ENCODE results near the gene ZFP3.
"Not testable (repeated sequence)": the region's sequence is repeated elsewhere in the genome, so short reads cannot be mapped to it uniquely, and the experiment has no call there.

The ZFP3 gene

GRCh38 chr17:5126719-5127488 is 48.6 kb downstream of the ZFP3 start:
- DNase-seq = no peak

DNA sequence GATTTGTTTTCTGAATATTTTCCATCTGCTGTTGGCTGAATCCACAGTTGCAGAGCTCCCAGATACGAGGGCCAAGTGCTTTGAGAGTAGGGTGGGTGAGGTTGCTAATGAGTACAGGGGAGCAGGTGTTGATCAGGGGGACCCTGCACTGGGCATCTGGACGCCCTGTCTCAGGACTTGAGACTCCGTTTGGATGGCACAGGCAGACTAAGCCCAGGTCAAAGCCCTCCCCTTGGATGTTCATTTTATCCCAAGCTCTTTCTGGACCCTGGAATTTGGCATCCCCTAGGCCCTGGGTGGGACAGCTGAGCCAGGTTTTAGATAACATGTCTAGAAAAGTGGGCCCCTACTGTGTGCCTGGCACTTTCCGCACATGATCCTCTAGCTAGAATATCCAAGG is 49.6 kb downstream of the ZFP3 start:
- DNase-seq = no peak

GRCh38 chr17:5128387-5128786 is 50.1 kb downstream of the ZFP3 start:
- DNase-seq = not testable (repeated sequence)

- DNase-seq = no peak
Measured at GRCh38 chr17:5128905-5129535, 50.8 kb downstream of the ZFP3 start.

DNA sequence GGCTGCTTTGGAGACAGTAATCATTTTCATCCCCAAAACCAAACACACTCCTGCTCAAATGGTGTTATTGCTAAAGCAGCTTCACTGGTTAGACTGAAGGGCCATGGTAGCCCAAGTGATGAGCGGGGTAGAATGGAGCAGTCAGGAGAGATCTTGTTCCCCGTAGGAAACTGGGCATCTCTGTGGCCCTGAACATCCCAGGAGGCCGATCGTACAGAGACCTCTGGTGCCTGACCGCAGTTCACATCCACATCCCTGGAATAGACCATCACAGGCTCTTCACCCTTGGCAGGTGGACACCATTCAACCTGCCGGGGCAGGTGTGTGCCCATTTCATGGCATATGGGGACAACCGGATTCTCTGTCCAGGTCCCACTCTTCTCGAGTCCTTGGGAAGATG is 51.5 kb downstream of the ZFP3 start:
- not testable (repeated sequence) for DNase-seq

DNA sequence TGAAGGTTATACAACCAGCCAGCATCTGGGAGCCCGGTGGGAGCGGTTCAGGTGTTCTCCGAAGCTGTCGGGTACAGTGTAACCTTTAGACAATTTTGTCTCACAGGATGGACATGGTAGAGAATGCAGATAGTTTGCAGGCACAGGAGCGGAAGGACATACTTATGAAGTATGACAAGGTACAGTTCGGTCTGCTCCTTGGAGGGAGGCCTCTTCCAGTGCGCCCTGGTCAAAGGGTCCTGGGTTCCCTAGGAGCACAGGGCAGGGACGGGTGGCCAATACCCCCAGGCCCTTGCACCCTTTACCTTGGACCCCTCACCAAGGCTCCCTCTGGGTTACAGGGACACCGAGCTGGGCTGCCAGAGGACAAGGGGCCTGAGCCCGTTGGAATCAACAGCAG is 52.0 kb downstream of the ZFP3 start:
- DNase-seq = not testable (repeated sequence)

- not testable (repeated sequence) for DNase-seq
Measured at GRCh38 chr17:5130687-5131086, 52.4 kb downstream of the ZFP3 start.

- no peak for DNase-seq
Measured at GRCh38 chr17:5131146-5131715, 53.0 kb downstream of the ZFP3 start.

DNA sequence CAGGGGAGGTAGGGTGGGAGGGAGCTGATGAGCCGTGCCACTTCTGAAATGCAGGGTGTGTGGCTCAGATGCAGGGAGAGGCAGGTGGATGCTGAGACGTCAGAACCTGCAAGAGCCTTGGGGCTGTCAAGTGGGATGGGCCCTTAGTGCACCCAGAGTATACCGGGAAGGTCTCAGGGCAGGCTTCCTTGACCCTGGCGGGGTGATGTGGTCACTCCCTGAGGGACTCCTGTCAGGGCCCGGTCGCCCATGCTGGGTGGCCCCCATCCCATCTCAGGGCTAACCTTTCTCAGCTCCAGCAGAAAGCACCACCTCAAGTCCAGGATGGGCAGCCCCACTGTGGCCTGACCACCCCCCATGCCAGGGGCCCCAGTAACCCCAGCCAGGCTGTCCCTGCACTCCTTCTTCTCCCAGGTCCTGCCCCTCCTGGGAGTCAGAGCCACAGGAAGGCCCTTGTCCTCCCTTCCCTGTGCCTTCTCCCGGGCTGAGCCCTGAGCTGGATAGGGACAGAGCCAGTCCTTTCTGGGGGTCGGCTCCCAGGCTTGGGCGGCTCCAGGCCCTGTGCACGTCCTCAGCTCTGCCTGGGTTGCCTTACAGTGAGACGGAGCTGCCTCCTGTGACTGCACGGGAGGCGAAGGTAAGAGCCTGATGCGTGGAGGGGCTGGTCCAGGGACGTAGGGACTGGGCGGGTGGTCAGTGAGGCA is 53.7 kb downstream of the ZFP3 start:
- DNase-seq = not testable (repeated sequence)

- not testable (repeated sequence) for DNase-seq
Measured at GRCh38 chr17:5132503-5133225, 54.4 kb downstream of the ZFP3 start.

DNA sequence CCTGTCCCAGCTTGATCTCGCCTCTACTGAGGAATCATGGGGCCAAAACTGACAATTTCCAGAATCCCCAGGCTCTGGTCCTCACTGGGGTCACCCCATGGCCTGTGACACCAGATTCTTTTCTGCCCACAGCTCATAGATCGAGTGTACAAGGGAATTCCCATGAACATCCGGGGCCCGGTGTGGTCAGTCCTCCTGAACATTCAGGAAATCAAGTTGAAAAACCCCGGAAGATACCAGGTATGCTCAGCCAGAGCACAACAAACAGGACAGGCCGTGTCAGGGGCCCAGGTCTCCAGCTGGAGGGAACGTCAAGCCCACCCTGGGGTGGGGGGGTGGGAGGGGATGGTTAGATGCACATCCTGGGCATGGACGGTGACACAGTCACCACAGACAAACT is 55.0 kb downstream of the ZFP3 start:
- no peak for DNase-seq

DNA sequence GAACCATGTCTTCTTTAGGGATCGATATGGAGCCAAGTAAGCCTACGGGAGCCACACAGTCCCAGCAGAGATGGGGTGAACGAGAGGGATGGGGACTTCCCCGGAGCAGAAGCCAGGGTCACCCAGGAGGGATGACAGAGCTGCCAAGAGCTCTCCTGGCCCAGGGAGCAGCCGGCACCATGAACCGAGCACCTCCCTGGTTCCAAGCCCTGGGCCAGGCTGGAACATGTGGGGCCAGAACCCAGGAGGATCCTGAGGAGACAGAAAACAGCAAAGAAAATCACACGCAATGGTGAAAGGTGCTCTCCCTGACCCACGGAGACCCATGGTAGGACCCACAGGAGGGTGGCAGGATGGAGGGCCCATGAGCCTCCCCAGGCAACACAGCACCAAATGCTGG is 55.7 kb downstream of the ZFP3 start:
- not testable (repeated sequence) for DNase-seq

DNA sequence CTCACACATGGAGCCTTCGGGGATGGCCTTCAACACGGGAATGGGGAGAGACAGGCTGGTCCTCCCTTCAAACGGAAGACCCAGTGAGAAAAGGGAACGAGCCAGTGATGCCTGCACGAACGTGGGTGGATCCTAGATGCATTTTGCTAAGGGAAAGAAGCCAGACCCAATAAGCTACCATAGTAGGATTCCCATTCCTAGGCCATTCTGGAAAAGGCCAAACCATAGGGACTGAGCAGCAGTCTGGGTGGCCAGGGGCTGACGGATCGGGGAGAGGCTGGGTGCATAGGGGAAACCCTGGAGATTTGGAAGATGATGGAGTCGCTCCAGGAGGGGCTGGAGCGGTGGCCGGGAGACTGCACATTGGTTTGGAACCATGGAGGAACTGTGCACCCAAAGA is 56.3 kb downstream of the ZFP3 start:
- DNase-seq = not testable (repeated sequence)

GRCh38 chr17:5135131-5135712 is 57.0 kb downstream of the ZFP3 start:
- DNase-seq = not testable (repeated sequence)

- DNase-seq = no peak
Measured at GRCh38 chr17:5135726-5136579, 57.7 kb downstream of the ZFP3 start.

- not testable (repeated sequence) for DNase-seq
Measured at GRCh38 chr17:5136580-5137412, 58.5 kb downstream of the ZFP3 start.

DNA sequence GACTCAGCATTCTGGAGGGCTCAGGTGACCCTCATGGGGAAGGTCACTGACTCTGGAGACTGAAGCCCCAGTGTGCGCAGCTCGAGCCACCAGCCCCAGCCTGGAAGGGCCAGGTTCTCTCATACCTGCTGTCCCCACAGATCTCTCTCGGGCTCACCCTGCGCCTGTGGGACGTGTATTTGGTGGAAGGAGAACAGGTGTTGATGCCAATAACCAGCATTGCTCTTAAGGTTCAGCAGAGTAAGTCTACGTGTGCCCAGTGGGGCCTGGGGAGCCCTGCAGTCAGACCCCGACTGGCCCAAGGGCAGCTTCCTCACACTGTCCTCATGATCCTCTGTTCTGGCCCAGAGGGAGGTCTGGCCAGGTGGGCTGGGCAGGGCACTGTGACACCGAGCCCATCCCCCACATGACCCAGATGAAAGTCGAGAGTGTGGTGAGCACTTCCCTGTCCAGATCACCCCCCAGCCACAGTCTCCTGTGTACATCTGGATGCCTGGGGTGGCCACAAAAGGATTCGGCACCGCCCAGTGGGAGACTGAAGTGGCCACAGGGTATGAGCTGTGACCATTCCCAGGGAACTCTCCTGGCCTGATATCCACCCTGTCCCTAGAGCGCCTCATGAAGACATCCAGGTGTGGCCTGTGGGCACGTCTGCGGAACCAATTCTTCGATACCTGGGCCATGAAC is 59.4 kb downstream of the ZFP3 start:
- not testable (repeated sequence) for DNase-seq

GRCh38 chr17:5138198-5138544 is 59.9 kb downstream of the ZFP3 start:
- not testable (repeated sequence) for DNase-seq

- DNase-seq = no peak
Measured at GRCh38 chr17:5138616-5139457, 60.6 kb downstream of the ZFP3 start.

Measured in T1000 (cell line).